Measurements from ENCODE around the gene GRIP2.

Gene GRIP2

GRCh38 chr3:14533457-14533958 is 6.6 kb downstream of the GRIP2 start:
- no peaks in the 10 kb centered on the region for H4K20me1 ChIP-seq (ENCODE audit: low read depth, low read length)
- H3K9ac ChIP-seq (ENCODE audit: low read length) = no peak overlapping the region
- H3K9me2 ChIP-seq (replicated peaks; ENCODE audit: insufficient read depth, low read length) = no peaks in the 10 kb centered on the region
- H3K27ac ChIP-seq (ENCODE audit: low read depth, low read length) = no peak overlapping the region
- H3K9me3 ChIP-seq (ENCODE audit: insufficient read depth, low read length) = no peaks in the 10 kb centered on the region
- H3K4me3 ChIP-seq (ENCODE audit: insufficient read depth, low read length, poor library complexity, severe bottlenecking) = no peak overlapping the region
- TF ChIP-seq EZH2phosphoT487 (conservative IDR thresholded peaks at IDR 0.05; ENCODE audit: low read length) (no peak), CTCF (IDR thresholded peaks at IDR 0.05; ENCODE audit: insufficient read depth, low read length, poor library complexity, severe bottlenecking) (no peak)
- no peaks in the 10 kb centered on the region for H3K27me3 ChIP-seq (ENCODE audit: low read length)
- H3K79me2 ChIP-seq (ENCODE audit: insufficient read depth, low read length) = no peaks in the 10 kb centered on the region
- no peak overlapping the region for H3K4me2 ChIP-seq (ENCODE audit: low read depth, low read length, poor library complexity, severe bottlenecking)
- no peak overlapping the region for H2AFZ ChIP-seq (ENCODE audit: low read depth, low read length, severe bottlenecking)
- H3K36me3 ChIP-seq (ENCODE audit: low read length) = no peaks in the 10 kb centered on the region
- H3F3A ChIP-seq (ENCODE audit: insufficient read depth) = no peaks in the 10 kb centered on the region

GRCh38 chr3:14532691-14533456 is 7.3 kb downstream of the GRIP2 start:
- Histone ChIP-seq H3K79me2 (ENCODE audit: insufficient read depth, low read length) (no peaks in the 10 kb centered on the region), H4K20me1 (ENCODE audit: low read depth, low read length) (no peaks in the 10 kb centered on the region), H2AFZ (ENCODE audit: low read depth, low read length, severe bottlenecking) (no peak overlapping the region), H3K9ac (ENCODE audit: low read length) (no peak overlapping the region), H3K27ac (ENCODE audit: low read depth, low read length) (no peak overlapping the region), H3K4me2 (ENCODE audit: low read depth, low read length, poor library complexity, severe bottlenecking) (no peak overlapping the region), H3F3A (ENCODE audit: insufficient read depth) (no peaks in the 10 kb centered on the region), H3K27me3 (ENCODE audit: low read length) (no peaks in the 10 kb centered on the region), H3K9me2 (replicated peaks; ENCODE audit: insufficient read depth, low read length) (no peaks in the 10 kb centered on the region), H3K9me3 (ENCODE audit: insufficient read depth, low read length) (no peaks in the 10 kb centered on the region), H3K36me3 (ENCODE audit: low read length) (no peaks in the 10 kb centered on the region), H3K4me3 (ENCODE audit: insufficient read depth, low read length, poor library complexity, severe bottlenecking) (no peak overlapping the region)
- no peak for TF ChIP-seq CTCF (IDR thresholded peaks at IDR 0.05; ENCODE audit: insufficient read depth, low read length, poor library complexity, severe bottlenecking)
- TF ChIP-seq EZH2phosphoT487 (conservative IDR thresholded peaks at IDR 0.05; ENCODE audit: low read length) = no peak

- H3K4me3 ChIP-seq (ENCODE audit: insufficient read depth, low read length, poor library complexity, severe bottlenecking) = no peak overlapping the region
- H3K9me2 ChIP-seq (replicated peaks; ENCODE audit: insufficient read depth, low read length) = no peaks in the 10 kb centered on the region
- TF ChIP-seq EZH2phosphoT487 (conservative IDR thresholded peaks at IDR 0.05; ENCODE audit: low read length) = no peak
- TF ChIP-seq CTCF (IDR thresholded peaks at IDR 0.05; ENCODE audit: insufficient read depth, low read length, poor library complexity, severe bottlenecking) = no peak
- no peaks in the 10 kb centered on the region for H4K20me1 ChIP-seq (ENCODE audit: low read depth, low read length)
- no peaks in the 10 kb centered on the region for H3K79me2 ChIP-seq (ENCODE audit: insufficient read depth, low read length)
- H3K27me3 ChIP-seq (ENCODE audit: low read length) = no peaks in the 10 kb centered on the region
- no peak overlapping the region for H3K9ac ChIP-seq (ENCODE audit: low read length)
- H3K9me3 ChIP-seq (ENCODE audit: insufficient read depth, low read length) = no peaks in the 10 kb centered on the region
- no peak overlapping the region for H3K4me2 ChIP-seq (ENCODE audit: low read depth, low read length, poor library complexity, severe bottlenecking)
- H2AFZ ChIP-seq (ENCODE audit: low read depth, low read length, severe bottlenecking) = no peak overlapping the region
- no peak overlapping the region for H3K27ac ChIP-seq (ENCODE audit: low read depth, low read length)
- no peaks in the 10 kb centered on the region for H3F3A ChIP-seq (ENCODE audit: insufficient read depth)
- no peaks in the 10 kb centered on the region for H3K36me3 ChIP-seq (ENCODE audit: low read length)
Observed at GRCh38 chr3:14531856-14532395, 8.2 kb downstream of the GRIP2 start.

Data from SU-DHL-6 (cell line).